ENCODE results near the gene KIF26A. TPM values are rescaled to one million over a fixed set of nuclear protein-coding genes. Genes with fewer than 3 reads are reported as not detected.

Gene KIF26A
- total and polyA plus RNA-seq, 2 experiments from 2014 or later: 5.6 to 103 TPM

DNA sequence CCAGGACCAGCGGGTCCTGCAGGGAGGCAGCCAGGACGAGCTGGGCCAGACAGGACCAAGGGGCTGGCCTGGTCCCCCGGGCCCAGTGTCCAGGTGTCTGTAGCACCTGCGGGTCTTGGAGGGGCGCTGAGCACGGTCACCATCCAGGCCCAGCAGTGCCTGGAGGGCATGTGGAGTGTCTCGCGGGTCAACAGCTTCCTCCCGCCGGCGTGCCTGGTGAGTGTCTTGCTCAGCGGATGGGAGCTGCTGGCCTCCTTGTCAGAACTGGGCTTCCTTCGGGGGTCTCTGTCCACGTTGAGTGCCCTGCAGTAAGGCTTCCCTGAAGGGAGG is 13.8 kb downstream of the KIF26A start:
- no peak overlapping the region for H3K27ac ChIP-seq (ENCODE audit: low read depth)
- no peaks in the 10 kb centered on the region for H4K20me1 ChIP-seq (replicated peaks; ENCODE audit: insufficient read depth)
- Mint-ChIP-seq H3K27ac (no peak overlapping the region), H3K4me3 (no peak overlapping the region), H3K4me1 (peaks cover 18% of the 10 kb centered on the region), H3K27me3 (ENCODE audit: insufficient read depth, low read depth, poor library complexity) (peaks cover 10% of the 10 kb centered on the region), H3K9me3 (no peaks in the 10 kb centered on the region), H3K36me3 (ENCODE audit: low read depth) (no peaks in the 10 kb centered on the region)
- peaks cover 66% of the 10 kb centered on the region for H3K79me2 ChIP-seq (replicated peaks; ENCODE audit: insufficient read depth)
- no peak overlapping the region for H3K4me3 ChIP-seq
- ATAC-seq: no peak
- DNase-seq (ENCODE audit: low spot score): no peak
- TF ChIP-seq, protein P1, sequence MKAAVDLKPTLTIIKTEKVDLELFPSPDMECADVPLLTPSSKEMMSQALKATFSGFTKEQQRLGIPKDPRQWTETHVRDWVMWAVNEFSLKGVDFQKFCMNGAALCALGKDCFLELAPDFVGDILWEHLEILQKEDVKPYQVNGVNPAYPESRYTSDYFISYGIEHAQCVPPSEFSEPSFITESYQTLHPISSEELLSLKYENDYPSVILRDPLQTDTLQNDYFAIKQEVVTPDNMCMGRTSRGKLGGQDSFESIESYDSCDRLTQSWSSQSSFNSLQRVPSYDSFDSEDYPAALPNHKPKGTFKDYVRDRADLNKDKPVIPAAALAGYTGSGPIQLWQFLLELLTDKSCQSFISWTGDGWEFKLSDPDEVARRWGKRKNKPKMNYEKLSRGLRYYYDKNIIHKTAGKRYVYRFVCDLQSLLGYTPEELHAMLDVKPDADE (IDR thresholded peaks at IDR 0.05): no peak
- TF ChIP-seq CREB1 (CRISPR knock-in tag; IDR thresholded peaks at IDR 0.05; ENCODE audit: low read depth): no peak
- no peak for TF ChIP-seq STAT1 (IDR thresholded peaks at IDR 0.05; ENCODE audit: unreplicated experiment)
- TF ChIP-seq JUNB (IDR thresholded peaks at IDR 0.05; ENCODE audit: unreplicated experiment): no peak
- TF ChIP-seq ZNF114 (CRISPR knock-in tag; IDR thresholded peaks at IDR 0.05): no peak
- TF ChIP-seq, protein P2, sequence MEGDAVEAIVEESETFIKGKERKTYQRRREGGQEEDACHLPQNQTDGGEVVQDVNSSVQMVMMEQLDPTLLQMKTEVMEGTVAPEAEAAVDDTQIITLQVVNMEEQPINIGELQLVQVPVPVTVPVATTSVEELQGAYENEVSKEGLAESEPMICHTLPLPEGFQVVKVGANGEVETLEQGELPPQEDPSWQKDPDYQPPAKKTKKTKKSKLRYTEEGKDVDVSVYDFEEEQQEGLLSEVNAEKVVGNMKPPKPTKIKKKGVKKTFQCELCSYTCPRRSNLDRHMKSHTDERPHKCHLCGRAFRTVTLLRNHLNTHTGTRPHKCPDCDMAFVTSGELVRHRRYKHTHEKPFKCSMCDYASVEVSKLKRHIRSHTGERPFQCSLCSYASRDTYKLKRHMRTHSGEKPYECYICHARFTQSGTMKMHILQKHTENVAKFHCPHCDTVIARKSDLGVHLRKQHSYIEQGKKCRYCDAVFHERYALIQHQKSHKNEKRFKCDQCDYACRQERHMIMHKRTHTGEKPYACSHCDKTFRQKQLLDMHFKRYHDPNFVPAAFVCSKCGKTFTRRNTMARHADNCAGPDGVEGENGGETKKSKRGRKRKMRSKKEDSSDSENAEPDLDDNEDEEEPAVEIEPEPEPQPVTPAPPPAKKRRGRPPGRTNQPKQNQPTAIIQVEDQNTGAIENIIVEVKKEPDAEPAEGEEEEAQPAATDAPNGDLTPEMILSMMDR (conservative IDR thresholded peaks at IDR 0.05; ENCODE audit: low read depth in 2 of 2): no peak
- TF ChIP-seq EZH2 (IDR thresholded peaks at IDR 0.05; ENCODE audit: low read depth, unreplicated experiment): no peak
- TF ChIP-seq, protein P3, sequence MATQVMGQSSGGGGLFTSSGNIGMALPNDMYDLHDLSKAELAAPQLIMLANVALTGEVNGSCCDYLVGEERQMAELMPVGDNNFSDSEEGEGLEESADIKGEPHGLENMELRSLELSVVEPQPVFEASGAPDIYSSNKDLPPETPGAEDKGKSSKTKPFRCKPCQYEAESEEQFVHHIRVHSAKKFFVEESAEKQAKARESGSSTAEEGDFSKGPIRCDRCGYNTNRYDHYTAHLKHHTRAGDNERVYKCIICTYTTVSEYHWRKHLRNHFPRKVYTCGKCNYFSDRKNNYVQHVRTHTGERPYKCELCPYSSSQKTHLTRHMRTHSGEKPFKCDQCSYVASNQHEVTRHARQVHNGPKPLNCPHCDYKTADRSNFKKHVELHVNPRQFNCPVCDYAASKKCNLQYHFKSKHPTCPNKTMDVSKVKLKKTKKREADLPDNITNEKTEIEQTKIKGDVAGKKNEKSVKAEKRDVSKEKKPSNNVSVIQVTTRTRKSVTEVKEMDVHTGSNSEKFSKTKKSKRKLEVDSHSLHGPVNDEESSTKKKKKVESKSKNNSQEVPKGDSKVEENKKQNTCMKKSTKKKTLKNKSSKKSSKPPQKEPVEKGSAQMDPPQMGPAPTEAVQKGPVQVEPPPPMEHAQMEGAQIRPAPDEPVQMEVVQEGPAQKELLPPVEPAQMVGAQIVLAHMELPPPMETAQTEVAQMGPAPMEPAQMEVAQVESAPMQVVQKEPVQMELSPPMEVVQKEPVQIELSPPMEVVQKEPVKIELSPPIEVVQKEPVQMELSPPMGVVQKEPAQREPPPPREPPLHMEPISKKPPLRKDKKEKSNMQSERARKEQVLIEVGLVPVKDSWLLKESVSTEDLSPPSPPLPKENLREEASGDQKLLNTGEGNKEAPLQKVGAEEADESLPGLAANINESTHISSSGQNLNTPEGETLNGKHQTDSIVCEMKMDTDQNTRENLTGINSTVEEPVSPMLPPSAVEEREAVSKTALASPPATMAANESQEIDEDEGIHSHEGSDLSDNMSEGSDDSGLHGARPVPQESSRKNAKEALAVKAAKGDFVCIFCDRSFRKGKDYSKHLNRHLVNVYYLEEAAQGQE (IDR thresholded peaks at IDR 0.05; ENCODE audit: unreplicated experiment): no peak
- TF ChIP-seq POLR2AphosphoS5 (IDR thresholded peaks at IDR 0.05; ENCODE audit: low read depth): no peak
- no peak for TF ChIP-seq NANOG (IDR thresholded peaks at IDR 0.05; ENCODE audit: borderline replicate concordance)
- TF ChIP-seq ZNF331 (CRISPR knock-in tag; IDR thresholded peaks at IDR 0.05; ENCODE audit: low read depth): no peak
- no peaks in the 10 kb centered on the region for H3K27me3 ChIP-seq (ENCODE audit: insufficient read depth)
- 0 out of 2 replicates have a peak, but pooled peaks cover 5% of the 10 kb centered on the region for H3F3A ChIP-seq (replicated peaks; ENCODE audit: low read depth)
- no peak overlapping the region for H3K4me2 ChIP-seq
- no peak overlapping the region for H2AFZ ChIP-seq
- no peaks in the 10 kb centered on the region for H3K9me2 ChIP-seq (ENCODE audit: insufficient read depth)
- H3K36me3 ChIP-seq (ENCODE audit: insufficient read depth): no peaks in the 10 kb centered on the region
- peaks cover 21% of the 10 kb centered on the region for H3K4me1 ChIP-seq (ENCODE audit: insufficient read depth)
